ENCODE data around the gene CCL27. TPM values are rescaled to one million over a fixed set of nuclear protein-coding genes. Genes with fewer than 3 reads are reported as not detected.

Gene CCL27
- total and polyA plus RNA-seq, 2 donors from 2014 or later = not detected

DNA sequence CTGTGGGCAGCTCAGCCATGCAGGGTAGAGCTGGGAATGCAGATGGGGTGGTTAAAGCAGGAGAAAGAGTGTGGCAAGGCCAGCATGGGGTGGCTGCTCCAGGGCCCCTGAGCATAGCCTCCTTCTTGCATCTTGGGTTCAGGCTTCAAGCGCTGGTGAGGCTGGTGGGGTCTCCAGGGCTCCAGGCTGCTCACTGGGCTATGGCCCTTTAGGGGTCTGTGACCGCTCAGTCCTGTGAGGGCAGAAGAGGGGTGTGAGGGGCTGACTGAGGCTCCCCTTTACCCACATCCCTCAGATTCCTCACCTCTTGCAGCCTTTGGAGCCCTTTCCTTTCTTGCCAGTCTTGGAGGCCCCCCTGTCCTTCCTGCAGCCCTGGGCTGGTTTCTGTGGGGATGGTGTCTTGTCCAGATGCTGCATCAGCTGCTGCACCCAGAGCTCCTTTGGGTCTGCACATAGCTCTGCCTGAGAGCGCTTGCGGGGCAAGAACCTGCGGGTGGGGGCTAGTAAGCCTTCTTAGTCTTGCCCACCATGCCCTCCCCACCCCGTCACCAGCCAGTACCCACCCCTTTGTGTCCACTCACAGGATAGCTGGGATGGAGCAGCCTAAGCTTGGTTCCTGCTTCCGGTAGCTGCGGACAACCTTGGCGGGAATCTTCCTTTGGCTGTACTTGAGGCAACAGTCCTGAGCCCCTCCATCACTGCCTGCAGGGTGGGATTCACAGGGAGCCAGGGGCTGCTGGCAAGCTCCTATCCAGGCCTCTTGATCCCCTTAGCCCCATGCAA lies 46.9 kb upstream of the CCL27 start:
- Histone ChIP-seq H3K4me1 (ENCODE audit: control insufficient read depth in 2 of 3, insufficient read depth in 2 of 3, low read depth in 1 of 3, low read length in 3 of 3) (peaks cover 0 to 4% (median 2%) of the 10 kb centered on the region in 3 donors), H3K36me3 (ENCODE audit: control insufficient read depth in 2 of 3, insufficient read depth in 3 of 3, low read length in 3 of 3) (no peaks in the 10 kb centered on the region), H3K9ac (ENCODE audit: low read length in 3 of 3) (no peak overlapping the region), H3K9me3 (ENCODE audit: control insufficient read depth in 2 of 3, insufficient read depth in 1 of 3, low read length in 3 of 3) (no peaks in the 10 kb centered on the region), H3K4me3 (ENCODE audit: low read length in 3 of 3) (no peak overlapping the region), H3K27ac (ENCODE audit: low read depth in 2 of 2, low read length in 2 of 2) (no peak overlapping the region), H3K27me3 (ENCODE audit: control insufficient read depth, insufficient read depth, low read length) (no peaks in the 10 kb centered on the region)
- intact Hi-C loops (cut with DNase I) = no loop called here
- peak in 1 of 5 donors; percentile 65 for DNase-seq
- no peak for FAIRE-seq
- no peak for TF ChIP-seq CTCF (IDR thresholded peaks at IDR 0.05; ENCODE audit: borderline replicate concordance, extremely low read depth, insufficient read depth)

DNA sequence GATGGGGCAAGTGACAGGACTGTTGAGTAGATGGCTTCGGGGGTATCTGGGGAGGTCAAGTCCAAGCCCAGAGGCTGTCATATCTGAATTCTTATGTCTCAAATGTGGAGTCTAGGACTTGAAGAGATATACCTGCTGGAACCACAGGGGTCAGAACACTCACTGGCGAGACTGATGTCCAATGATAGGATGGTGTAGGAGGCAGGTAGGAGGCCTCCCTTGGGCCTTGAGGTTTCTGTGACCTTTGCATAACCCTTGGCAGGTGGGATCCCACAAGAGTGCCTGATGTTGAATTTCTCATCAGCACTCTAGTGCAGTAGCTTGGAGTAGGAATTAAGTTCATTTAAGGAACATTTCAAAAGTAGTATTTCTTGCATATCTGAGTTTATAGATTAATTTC lies 44.7 kb upstream of the CCL27 start:
- intact Hi-C loops (cut with DNase I) = no loop called here
- H3K4me3 ChIP-seq (ENCODE audit: low read length in 3 of 3) = no peak overlapping the region
- no peak overlapping the region for H3K27ac ChIP-seq (ENCODE audit: low read depth in 2 of 2, low read length in 2 of 2)
- no peak for FAIRE-seq
- peaks cover 0 to 4% (median 2%) of the 10 kb centered on the region in 3 donors for H3K4me1 ChIP-seq (ENCODE audit: control insufficient read depth in 2 of 3, insufficient read depth in 2 of 3, low read depth in 1 of 3, low read length in 3 of 3)
- no peaks in the 10 kb centered on the region for H3K36me3 ChIP-seq (ENCODE audit: control insufficient read depth in 2 of 3, insufficient read depth in 3 of 3, low read length in 3 of 3)
- DNase-seq = no peak
- no peaks in the 10 kb centered on the region for H3K27me3 ChIP-seq (ENCODE audit: control insufficient read depth, insufficient read depth, low read length)
- H3K9ac ChIP-seq (ENCODE audit: low read length in 3 of 3) = no peak overlapping the region
- no peaks in the 10 kb centered on the region for H3K9me3 ChIP-seq (ENCODE audit: control insufficient read depth in 2 of 3, insufficient read depth in 1 of 3, low read length in 3 of 3)
- no peak for TF ChIP-seq CTCF (IDR thresholded peaks at IDR 0.05; ENCODE audit: borderline replicate concordance, extremely low read depth, insufficient read depth)

GRCh38 chr9:34701769-34702736 lies 39.6 kb upstream of the CCL27 start:
- H3K4me1 ChIP-seq (ENCODE audit: control insufficient read depth in 2 of 3, insufficient read depth in 2 of 3, low read depth in 1 of 3, low read length in 3 of 3) = peaks cover 0 to 2% (median 0%) of the 10 kb centered on the region in 3 donors
- no peaks in the 10 kb centered on the region for H3K36me3 ChIP-seq (ENCODE audit: control insufficient read depth in 2 of 3, insufficient read depth in 3 of 3, low read length in 3 of 3)
- FAIRE-seq (peak; percentile 50), DNase-seq (peak; percentile 88 to 93 (median 89))
- peak; percentile 94 for TF ChIP-seq CTCF (IDR thresholded peaks at IDR 0.05; ENCODE audit: borderline replicate concordance, extremely low read depth, insufficient read depth)
- peak overlapping the region; percentile 26 to 73 (median 65) for H3K9ac ChIP-seq (ENCODE audit: low read length in 3 of 3)
- intact Hi-C loops (cut with DNase I) = no loop called here
- H3K4me3 ChIP-seq (ENCODE audit: low read length in 3 of 3) = peak overlapping the region; percentile 53 to 79 (median 79)
- H3K9me3 ChIP-seq (ENCODE audit: control insufficient read depth in 2 of 3, insufficient read depth in 1 of 3, low read length in 3 of 3) = no peaks in the 10 kb centered on the region
- peak overlapping the region in 1 of 2 donors; percentile 20 for H3K27ac ChIP-seq (ENCODE audit: low read depth in 2 of 2, low read length in 2 of 2)
- no peaks in the 10 kb centered on the region for H3K27me3 ChIP-seq (ENCODE audit: control insufficient read depth, insufficient read depth, low read length)
